Measurements from ENCODE around the gene UBE2I. TPM values are rescaled to one million over a fixed set of nuclear protein-coding genes. Genes with fewer than 3 reads are reported as not detected.

Gene UBE2I
- total RNA-seq, 4 donors from 2014 or later = 55.4 to 110 (median 58.5) TPM

GRCh38 chr16:1345651-1346421, 36.4 kb downstream of the UBE2I start:
- 71% methylated on average over 27 of the region's 31 CpGs; no CpG with 5 or more reads in 1 of the 2 donors for WGBS, 2 donors (ENCODE audit: low coverage in 1 of 2)
- in situ Hi-C loops (cut with MboI; ENCODE audit: low pct_ligation_motif_present in 1 of 4, low pct_unique_long_range_greater_than_20kb in 1 of 4, low sequenced_read_pairs in 3 of 4) = no loop called here
- no peaks in the 10 kb centered on the region for H3K9me3 ChIP-seq

GRCh38 chr16:1346422-1347285, 37.2 kb downstream of the UBE2I start:
- 57% methylated on average over 28 of the region's 34 CpGs; no CpG with 5 or more reads in 1 of the 2 donors for WGBS, 2 donors (ENCODE audit: low coverage in 1 of 2)
- no peaks in the 10 kb centered on the region for H3K27me3 ChIP-seq
- no peaks in the 10 kb centered on the region for H3K9me3 ChIP-seq
- no peak overlapping the region for H3K27ac ChIP-seq
- H3K36me3 ChIP-seq = no peaks in the 10 kb centered on the region
- intact Hi-C loops (cut with DNase I; ENCODE audit: low total_unique reads) (no loop called here), in situ Hi-C loops (cut with MboI; ENCODE audit: low pct_ligation_motif_present in 1 of 4, low pct_unique_long_range_greater_than_20kb in 1 of 4, low sequenced_read_pairs in 3 of 4) (no loop called here)
- no peak for TF ChIP-seq POLR2A (IDR thresholded peaks at IDR 0.05)
- TF ChIP-seq POLR2AphosphoS5 (IDR thresholded peaks at IDR 0.05) = no peak
- TF ChIP-seq EP300 (IDR thresholded peaks at IDR 0.05; ENCODE audit: low read depth) = no peak
- TF ChIP-seq CTCF (IDR thresholded peaks at IDR 0.05) = peak in 1 of 5 experiments; percentile 14
- no peak overlapping the region for H3K4me3 ChIP-seq
- H3K4me1 ChIP-seq = peaks cover 13 to 28% (median 25%) of the 10 kb centered on the region in 4 donors
- no peak for DNase-seq

More at GRCh38 chr16:1345651-1346421, 36.4 kb downstream of the UBE2I start:
- no peak for DNase-seq
- H3K27ac ChIP-seq = no peak overlapping the region
- H3K4me1 ChIP-seq = peaks cover 10 to 23% (median 20%) of the 10 kb centered on the region in 4 donors
- H3K27me3 ChIP-seq = no peaks in the 10 kb centered on the region
- no peak for TF ChIP-seq EP300 (IDR thresholded peaks at IDR 0.05; ENCODE audit: low read depth)
- no peak for TF ChIP-seq CTCF (IDR thresholded peaks at IDR 0.05)
- TF ChIP-seq POLR2AphosphoS5 (IDR thresholded peaks at IDR 0.05) = no peak
- TF ChIP-seq POLR2A (IDR thresholded peaks at IDR 0.05) = no peak
- H3K4me3 ChIP-seq = no peak overlapping the region
- intact Hi-C loops (cut with DNase I; ENCODE audit: low total_unique reads) = no loop called here
- no peaks in the 10 kb centered on the region for H3K36me3 ChIP-seq

GRCh38 chr16:1347286-1347855, 37.9 kb downstream of the UBE2I start:
- peaks cover 13 to 27% (median 23%) of the 10 kb centered on the region in 4 donors for H3K4me1 ChIP-seq
- no peaks in the 10 kb centered on the region for H3K27me3 ChIP-seq
- no peak overlapping the region for H3K4me3 ChIP-seq
- no peak for DNase-seq
- in situ Hi-C loops (cut with MboI; ENCODE audit: low pct_ligation_motif_present in 1 of 4, low pct_unique_long_range_greater_than_20kb in 1 of 4, low sequenced_read_pairs in 3 of 4) (no loop called here), intact Hi-C loops (cut with DNase I; ENCODE audit: low total_unique reads) (no loop called here)
- no peaks in the 10 kb centered on the region for H3K9me3 ChIP-seq
- TF ChIP-seq POLR2AphosphoS5 (IDR thresholded peaks at IDR 0.05) (no peak), CTCF (IDR thresholded peaks at IDR 0.05) (no peak), EP300 (IDR thresholded peaks at IDR 0.05; ENCODE audit: low read depth) (no peak), POLR2A (IDR thresholded peaks at IDR 0.05) (no peak)
- 88% methylated on average over 20 of the region's 31 CpGs; no CpG with 5 or more reads in 1 of the 2 donors for WGBS, 2 donors (ENCODE audit: low coverage in 1 of 2)
- no peak overlapping the region for H3K27ac ChIP-seq
- H3K36me3 ChIP-seq = no peaks in the 10 kb centered on the region

GRCh38 chr16:1347962-1348361, 38.5 kb downstream of the UBE2I start:
- DNase-seq = no peak
- no peaks in the 10 kb centered on the region for H3K27me3 ChIP-seq
- WGBS, 2 donors (ENCODE audit: low coverage in 1 of 2) = 93% methylated on average over 29 of the region's 29 CpGs; no CpG with 5 or more reads in 1 of the 2 donors
- H3K27ac ChIP-seq = no peak overlapping the region
- H3K4me1 ChIP-seq = peaks cover 12 to 28% (median 24%) of the 10 kb centered on the region in 4 donors
- H3K36me3 ChIP-seq = no peaks in the 10 kb centered on the region
- intact Hi-C loops (cut with DNase I; ENCODE audit: low total_unique reads) (no loop called here), in situ Hi-C loops (cut with MboI; ENCODE audit: low pct_ligation_motif_present in 1 of 4, low pct_unique_long_range_greater_than_20kb in 1 of 4, low sequenced_read_pairs in 3 of 4) (no loop called here)
- no peak for TF ChIP-seq POLR2AphosphoS5 (IDR thresholded peaks at IDR 0.05)
- no peak for TF ChIP-seq CTCF (IDR thresholded peaks at IDR 0.05)
- TF ChIP-seq POLR2A (IDR thresholded peaks at IDR 0.05) = no peak
- no peak for TF ChIP-seq EP300 (IDR thresholded peaks at IDR 0.05; ENCODE audit: low read depth)
- H3K9me3 ChIP-seq = no peaks in the 10 kb centered on the region
- no peak overlapping the region for H3K4me3 ChIP-seq

Measured in transverse colon (tissue), 4 donors.